Mucosa of descending colon (tissue), 3 donors: ENCODE data around the gene CBX3. TPM values are rescaled to one million over a fixed set of nuclear protein-coding genes. Genes with fewer than 3 reads are reported as not detected.
"Not testable (repeated sequence)": the region's sequence is repeated elsewhere in the genome, so short reads cannot be mapped to it uniquely, and the experiment has no call there.

Experiments used
- ATAC-seq: fragments of 200-7000 bp; cut with Tn5 transposase; one replicate; pipeline ENCODE4 v1.9.1; 2020; ENCODE audit warnings: mild to moderate bottlenecking, moderate library complexity
- DNase-seq, 3 donors: peaks; one replicate each; pipeline ENCODE4 v3.0.0-alpha.2; 2020
- H3K36me3 ChIP-seq: fragments of 200-600 bp; one replicate; pipeline ENCODE4 v1.8.0; 2021; ENCODE audit warnings: low read depth, mild to moderate bottlenecking
- H3K4me1 ChIP-seq: fragments of 200-600 bp; one replicate; pipeline ENCODE4 v1.8.0; 2021; ENCODE audit warnings: low read depth, mild to moderate bottlenecking
- H3K4me3 ChIP-seq: fragments of 200-600 bp; one replicate; pipeline ENCODE4 v1.8.0; 2021; ENCODE audit warnings: mild to moderate bottlenecking
- H3K9me3 ChIP-seq: fragments of 200-600 bp; one replicate; pipeline ENCODE4 v1.8.0; 2021; ENCODE audit warnings: mild to moderate bottlenecking
- intact Hi-C, 2 donors: fragments of 100-400 bp; cut with DNase I in 1 of 2; cut with micrococcal nuclease in 1 of 2; formaldehyde crosslinking; loops; one replicate each; pipeline versions ENCODE4 v1.11.0 to v1.11.1; 2022; cut with DNase I, micrococcal nuclease
- total RNA-seq, 3 donors: library from RNA; stranded (reverse); fragmentation: NEBNext Ultra II Directional in 2 of 3; extraction: Animal tissue kit (Norgen Biotek cat#: 25700) in 2 of 3; gene quantifications; one replicate each; pipeline versions ENCODE4 v1.2.1 to v1.2.4, GENCODE V29; 2021 to 2023
- TF ChIP-seq, protein P1 (sequence below): fragments of 200-600 bp; IDR thresholded peaks from one replicate; pipeline ENCODE4 v1.8.0; 2022; ENCODE audit warnings: antibody characterized with exemption, mild to moderate bottlenecking
- donor health status: DM: no; HTN: no; CAD: no; lungs with moderate emphysema.
- donor health status: DM: no; HTN: no; CAD: no.
- donor health status: DM: no; HTN: yes; CAD: no.

The CBX3 gene
- total RNA-seq, 3 donors from 2014 or later: 61.3 to 93.8 (median 81.4) TPM

DNA sequence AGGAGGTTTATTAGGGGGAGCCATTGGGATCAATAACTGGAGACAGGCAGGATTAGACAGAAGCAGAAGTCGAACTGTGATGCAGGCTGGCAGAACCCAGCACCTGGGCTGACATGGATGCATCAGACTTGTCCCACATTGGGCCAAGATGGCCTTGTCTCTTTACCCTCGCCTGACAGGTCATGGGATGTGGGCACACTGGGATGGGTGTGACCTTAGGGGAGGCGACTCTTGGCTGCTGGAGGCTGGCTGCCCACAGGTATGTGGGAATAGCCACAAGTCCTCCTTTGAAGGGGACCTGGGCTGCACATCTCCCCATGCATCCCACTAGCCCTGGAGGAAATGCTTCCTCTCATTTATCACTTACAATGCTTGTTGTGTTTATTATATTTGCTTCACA lies 32.3 kb upstream of the CBX3 start:
- Histone ChIP-seq H3K36me3 (no peaks in the 10 kb centered on the region), H3K4me1 (peaks cover 11% of the 10 kb centered on the region), H3K9me3 (no peaks in the 10 kb centered on the region), H3K4me3 (no peak overlapping the region)
- DNase-seq (no peak), ATAC-seq (no peak)
- TF ChIP-seq, protein P1, sequence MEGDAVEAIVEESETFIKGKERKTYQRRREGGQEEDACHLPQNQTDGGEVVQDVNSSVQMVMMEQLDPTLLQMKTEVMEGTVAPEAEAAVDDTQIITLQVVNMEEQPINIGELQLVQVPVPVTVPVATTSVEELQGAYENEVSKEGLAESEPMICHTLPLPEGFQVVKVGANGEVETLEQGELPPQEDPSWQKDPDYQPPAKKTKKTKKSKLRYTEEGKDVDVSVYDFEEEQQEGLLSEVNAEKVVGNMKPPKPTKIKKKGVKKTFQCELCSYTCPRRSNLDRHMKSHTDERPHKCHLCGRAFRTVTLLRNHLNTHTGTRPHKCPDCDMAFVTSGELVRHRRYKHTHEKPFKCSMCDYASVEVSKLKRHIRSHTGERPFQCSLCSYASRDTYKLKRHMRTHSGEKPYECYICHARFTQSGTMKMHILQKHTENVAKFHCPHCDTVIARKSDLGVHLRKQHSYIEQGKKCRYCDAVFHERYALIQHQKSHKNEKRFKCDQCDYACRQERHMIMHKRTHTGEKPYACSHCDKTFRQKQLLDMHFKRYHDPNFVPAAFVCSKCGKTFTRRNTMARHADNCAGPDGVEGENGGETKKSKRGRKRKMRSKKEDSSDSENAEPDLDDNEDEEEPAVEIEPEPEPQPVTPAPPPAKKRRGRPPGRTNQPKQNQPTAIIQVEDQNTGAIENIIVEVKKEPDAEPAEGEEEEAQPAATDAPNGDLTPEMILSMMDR: no peak
- intact Hi-C loops: no loop called here

DNA sequence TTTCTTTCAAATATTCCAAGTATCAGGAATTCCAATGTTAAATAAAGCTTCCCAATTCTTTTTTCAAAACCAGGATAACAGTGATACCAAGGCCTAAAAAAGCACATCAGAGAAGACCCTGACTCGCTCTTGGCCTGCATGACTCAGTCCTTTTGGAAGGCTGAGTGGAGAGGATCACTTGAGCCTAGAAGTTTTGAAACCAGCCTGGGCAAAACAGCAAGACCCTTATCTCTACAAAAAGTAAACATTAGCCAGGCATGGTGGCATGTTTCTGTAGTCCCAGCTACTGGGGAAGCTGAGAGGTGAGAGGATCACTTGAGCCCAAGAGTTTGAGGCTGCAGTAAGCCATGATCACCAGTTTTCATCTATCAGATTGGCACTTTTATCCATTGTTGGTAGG lies 30.9 kb upstream of the CBX3 start:
- H3K4me3 ChIP-seq: no peak overlapping the region
- no peaks in the 10 kb centered on the region for H3K36me3 ChIP-seq
- H3K4me1 ChIP-seq: peaks cover 11% of the 10 kb centered on the region
- intact Hi-C loops: no loop called here
- no peaks in the 10 kb centered on the region for H3K9me3 ChIP-seq
- DNase-seq: no peak
- ATAC-seq: no peak
- TF ChIP-seq, protein P1: no peak

DNA sequence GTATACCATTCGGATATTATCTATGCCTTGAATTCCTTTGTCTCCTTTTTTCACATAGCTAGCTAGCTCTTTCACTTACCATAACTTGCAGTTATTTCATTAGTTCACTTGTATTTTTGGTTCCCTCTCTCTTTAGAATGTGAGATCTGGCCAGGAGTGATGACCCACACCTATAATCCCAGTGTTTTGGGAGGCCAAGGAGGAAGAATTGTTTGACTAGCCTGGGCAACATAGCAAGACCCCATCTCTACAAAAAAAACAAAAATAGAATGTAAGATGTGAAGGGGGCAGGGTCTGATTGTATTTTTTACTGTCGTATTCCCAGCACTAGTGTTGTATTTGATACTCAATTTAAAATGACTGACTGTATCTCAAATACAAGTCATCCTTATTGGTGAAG lies 29.9 kb upstream of the CBX3 start:
- TF ChIP-seq, protein P1: no peak
- DNase-seq: no peak
- Histone ChIP-seq H3K9me3 (no peaks in the 10 kb centered on the region), H3K4me1 (peaks cover 10% of the 10 kb centered on the region), H3K4me3 (no peak overlapping the region), H3K36me3 (no peaks in the 10 kb centered on the region)
- ATAC-seq: no peak
- intact Hi-C loops: no loop called here

DNA sequence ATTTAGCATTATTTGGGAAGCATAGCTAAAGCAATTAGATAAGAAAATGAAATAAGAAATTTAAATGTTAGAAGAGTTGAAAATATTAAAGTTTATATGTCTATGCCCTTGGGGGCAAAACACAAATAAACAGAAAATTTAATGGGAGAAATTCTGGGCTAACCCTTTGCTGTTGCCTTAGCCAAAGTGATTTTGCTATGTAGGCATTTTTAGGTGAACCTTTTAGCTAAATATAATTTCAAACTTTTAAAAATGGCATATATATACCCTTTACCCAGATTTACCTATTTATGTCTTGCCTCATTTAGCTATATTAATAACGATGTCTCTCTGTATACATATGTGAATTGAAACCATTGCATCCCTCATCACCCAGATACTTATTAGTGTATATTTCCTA lies 29.5 kb upstream of the CBX3 start:
- no peaks in the 10 kb centered on the region for H3K9me3 ChIP-seq
- H3K4me3 ChIP-seq: no peak overlapping the region
- intact Hi-C loops: no loop called here
- DNase-seq (no peak), ATAC-seq (no peak)
- H3K36me3 ChIP-seq: no peaks in the 10 kb centered on the region
- TF ChIP-seq, protein P1: no peak
- H3K4me1 ChIP-seq: peaks cover 5% of the 10 kb centered on the region

DNA sequence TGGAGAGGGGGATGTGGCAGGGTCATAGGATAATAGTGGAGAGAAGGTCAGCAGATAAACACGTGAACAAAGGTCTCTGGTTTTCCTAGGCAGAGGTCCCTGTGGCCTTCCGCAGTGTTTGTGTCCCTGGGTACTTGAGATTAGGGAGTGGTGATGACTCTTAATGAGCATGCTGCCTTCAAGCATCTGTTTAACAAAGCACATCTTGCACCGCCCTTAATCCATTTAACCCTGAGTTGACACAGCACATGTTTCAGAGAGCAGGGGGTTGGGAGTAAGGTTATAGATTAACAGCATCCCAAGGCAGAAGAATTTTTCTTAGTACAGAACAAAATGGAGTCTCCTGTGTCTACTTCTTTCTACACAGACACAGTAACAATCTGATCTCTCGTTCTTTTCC lies 25.6 kb upstream of the CBX3 start:
- H3K4me3 ChIP-seq, H3K36me3 ChIP-seq, H3K9me3 ChIP-seq, H3K4me1 ChIP-seq, intact Hi-C loops, DNase-seq, ATAC-seq: not testable (repeated sequence)

DNA sequence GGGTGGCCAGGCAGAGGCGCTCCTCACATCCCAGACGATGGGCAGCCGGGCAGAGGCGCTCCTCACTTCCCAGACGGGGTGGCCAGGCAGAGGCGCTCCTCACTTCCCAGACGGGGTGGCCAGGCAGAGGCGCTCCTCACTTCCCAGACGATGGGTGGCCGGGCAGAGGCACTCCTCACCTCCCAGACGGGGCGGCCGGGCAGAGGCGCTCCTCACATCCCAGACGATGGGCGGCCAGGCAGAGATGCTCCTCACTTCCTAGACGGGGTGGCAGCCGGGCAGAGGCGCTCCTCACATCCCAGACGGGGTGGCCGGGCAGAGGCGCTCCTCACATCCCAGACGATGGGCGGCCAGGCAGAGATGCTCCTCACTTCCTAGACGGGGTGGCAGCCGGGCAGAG lies 24.8 kb upstream of the CBX3 start:
- DNase-seq, H3K9me3 ChIP-seq, H3K4me3 ChIP-seq, ATAC-seq, H3K36me3 ChIP-seq, intact Hi-C loops, H3K4me1 ChIP-seq: not testable (repeated sequence)

GRCh38 chr7:26177269-26177668 lies 24.3 kb upstream of the CBX3 start:
- intact Hi-C loops, H3K4me3 ChIP-seq, H3K4me1 ChIP-seq, ATAC-seq, H3K36me3 ChIP-seq, H3K9me3 ChIP-seq, DNase-seq: not testable (repeated sequence)
